NCI-H1105 treated with DMSO at 0.1 percent for 48 hours (cell line): Measurements from ENCODE around the gene PIGQ.

Experiments used
- DNase-seq: peaks from one replicate; lab custom pipeline; 2025; lab: John Stamatoyannopoulos, UW

PIGQ gene

GRCh38 chr16:628321-629061 is 58.7 kb downstream of the PIGQ start:
- DNase-seq: no peak

GRCh38 chr16:629185-629832 is 59.5 kb downstream of the PIGQ start:
- DNase-seq: no peak

GRCh38 chr16:629833-630248 is 60.1 kb downstream of the PIGQ start:
- DNase-seq: no peak

- no peak for DNase-seq
These were observed 60.6 kb downstream of the PIGQ start for GRCh38 chr16:630249-630814.

- DNase-seq: no peak
These were observed 61.1 kb downstream of the PIGQ start, which contains the start of gene WFIKKN1 for GRCh38 chr16:630815-631405. WFIKKN1 (plus strand) TSS chr16:630985; CDS start chr16:631254, 269 bp downstream.

- no peak for DNase-seq
These were observed 62.1 kb downstream of the PIGQ start for GRCh38 chr16:631808-632358.

GRCh38 chr16:632486-633335 is 62.9 kb downstream of the PIGQ start:
- DNase-seq: no peak

- no peak for DNase-seq
These were observed 63.7 kb downstream of the PIGQ start for GRCh38 chr16:633336-634050.
